Measurements from ENCODE around the gene CALM3. TPM values are rescaled to one million over a fixed set of nuclear protein-coding genes. Genes with fewer than 3 reads are reported as not detected.

Gene CALM3
- total and polyA plus RNA-seq, 2 experiments from 2014 or later, result 148 to 215 TPM

DNA sequence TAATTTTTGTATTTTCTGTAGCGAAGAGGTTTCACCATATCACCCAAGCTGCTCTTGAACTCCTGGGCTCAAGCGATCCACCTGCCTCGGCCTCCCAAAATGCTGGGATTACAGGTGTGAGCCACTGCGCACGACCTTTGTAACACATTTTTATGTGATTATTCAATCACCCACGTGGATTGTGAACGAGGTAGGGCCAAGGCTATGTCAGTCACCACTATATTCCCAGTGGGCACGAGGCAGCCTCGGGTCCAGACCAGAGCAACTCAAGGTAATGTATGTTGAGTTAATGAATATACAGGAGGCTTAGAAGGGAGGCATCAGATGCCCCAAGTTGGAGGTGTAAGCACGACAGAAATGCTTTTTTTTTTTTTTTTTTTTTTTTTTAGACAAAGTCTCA lies 14.8 kb downstream of the CALM3 start (continued):
- TF ChIP-seq, protein P1, sequence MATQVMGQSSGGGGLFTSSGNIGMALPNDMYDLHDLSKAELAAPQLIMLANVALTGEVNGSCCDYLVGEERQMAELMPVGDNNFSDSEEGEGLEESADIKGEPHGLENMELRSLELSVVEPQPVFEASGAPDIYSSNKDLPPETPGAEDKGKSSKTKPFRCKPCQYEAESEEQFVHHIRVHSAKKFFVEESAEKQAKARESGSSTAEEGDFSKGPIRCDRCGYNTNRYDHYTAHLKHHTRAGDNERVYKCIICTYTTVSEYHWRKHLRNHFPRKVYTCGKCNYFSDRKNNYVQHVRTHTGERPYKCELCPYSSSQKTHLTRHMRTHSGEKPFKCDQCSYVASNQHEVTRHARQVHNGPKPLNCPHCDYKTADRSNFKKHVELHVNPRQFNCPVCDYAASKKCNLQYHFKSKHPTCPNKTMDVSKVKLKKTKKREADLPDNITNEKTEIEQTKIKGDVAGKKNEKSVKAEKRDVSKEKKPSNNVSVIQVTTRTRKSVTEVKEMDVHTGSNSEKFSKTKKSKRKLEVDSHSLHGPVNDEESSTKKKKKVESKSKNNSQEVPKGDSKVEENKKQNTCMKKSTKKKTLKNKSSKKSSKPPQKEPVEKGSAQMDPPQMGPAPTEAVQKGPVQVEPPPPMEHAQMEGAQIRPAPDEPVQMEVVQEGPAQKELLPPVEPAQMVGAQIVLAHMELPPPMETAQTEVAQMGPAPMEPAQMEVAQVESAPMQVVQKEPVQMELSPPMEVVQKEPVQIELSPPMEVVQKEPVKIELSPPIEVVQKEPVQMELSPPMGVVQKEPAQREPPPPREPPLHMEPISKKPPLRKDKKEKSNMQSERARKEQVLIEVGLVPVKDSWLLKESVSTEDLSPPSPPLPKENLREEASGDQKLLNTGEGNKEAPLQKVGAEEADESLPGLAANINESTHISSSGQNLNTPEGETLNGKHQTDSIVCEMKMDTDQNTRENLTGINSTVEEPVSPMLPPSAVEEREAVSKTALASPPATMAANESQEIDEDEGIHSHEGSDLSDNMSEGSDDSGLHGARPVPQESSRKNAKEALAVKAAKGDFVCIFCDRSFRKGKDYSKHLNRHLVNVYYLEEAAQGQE (IDR thresholded peaks at IDR 0.05; ENCODE audit: unreplicated experiment), result no peak
- TF ChIP-seq EZH2phosphoT487 (IDR thresholded peaks at IDR 0.05; ENCODE audit: unreplicated experiment), result no peak

- Histone ChIP-seq H3K79me2 (replicated peaks; ENCODE audit: insufficient read depth) (no peaks in the 10 kb centered on the region), H3K4me1 (ENCODE audit: insufficient read depth) (no peaks in the 10 kb centered on the region; the same call in 1 of the 2 replicates), H3K36me3 (ENCODE audit: insufficient read depth) (no peaks in the 10 kb centered on the region), H3K27ac (ENCODE audit: low read depth) (no peak overlapping the region), H3K4me2 (no peak overlapping the region), H3K4me3 (no peak overlapping the region), H4K20me1 (replicated peaks; ENCODE audit: insufficient read depth) (no peaks in the 10 kb centered on the region), H3K27me3 (ENCODE audit: insufficient read depth) (no peaks in the 10 kb centered on the region), H3K9me2 (ENCODE audit: insufficient read depth) (no peaks in the 10 kb centered on the region), H2AFZ (peak overlapping the region; percentile 94), H3F3A (replicated peaks; ENCODE audit: low read depth) (no peaks in the 10 kb centered on the region)
- peak; percentile 89 for DNase-seq (ENCODE audit: low spot score)
- peaks cover 17% of the 10 kb centered on the region for H3K4me1 Mint-ChIP-seq
- H3K27ac Mint-ChIP-seq, result no peak overlapping the region
- no peaks in the 10 kb centered on the region for H3K36me3 Mint-ChIP-seq (ENCODE audit: low read depth)
- peak; percentile 84 for ATAC-seq
- H3K9me3 Mint-ChIP-seq, result no peaks in the 10 kb centered on the region
- H3K27me3 Mint-ChIP-seq (ENCODE audit: insufficient read depth, low read depth, poor library complexity), result peaks cover 6% of the 10 kb centered on the region
- peak overlapping the region; percentile 11; the same call in 1 of the 3 replicates for H3K4me3 Mint-ChIP-seq
- TF ChIP-seq NANOG (IDR thresholded peaks at IDR 0.05; ENCODE audit: borderline replicate concordance) (no peak), CTCF (conservative IDR thresholded peaks at IDR 0.05; ENCODE audit: low read depth in 2 of 2) (peak; percentile 60 to 80), ZNF114 (CRISPR knock-in tag; IDR thresholded peaks at IDR 0.05) (no peak), POLR2AphosphoS5 (IDR thresholded peaks at IDR 0.05; ENCODE audit: low read depth) (no peak), EZH2phosphoT487 (IDR thresholded peaks at IDR 0.05; ENCODE audit: unreplicated experiment) (no peak), JUNB (IDR thresholded peaks at IDR 0.05; ENCODE audit: unreplicated experiment) (no peak)
- TF ChIP-seq, protein P1 (IDR thresholded peaks at IDR 0.05; ENCODE audit: unreplicated experiment), result no peak
These were observed 15.6 kb downstream of the CALM3 start for GRCh38 chr19:46616631-46617322.

Measured in GM23338 (cell line).